B cell (primary cell): ENCODE results near the gene KRTAP9-2. TPM values are rescaled to one million over a fixed set of nuclear protein-coding genes. Genes with fewer than 3 reads are reported as not detected.
A peak's percentile ranks its signal among the peaks of the same experiment; 100 is the strongest.
"Not testable (repeated sequence)": the region's sequence is repeated elsewhere in the genome, so short reads cannot be mapped to it uniquely, and the experiment has no call there.

Experiments used
- ATAC-seq: fragments of 200-7000 bp; cut with Tn5 transposase; one replicate; pipeline ENCODE4 v1.10.0; 2021; ENCODE audit warnings: low read depth, mild to moderate bottlenecking, moderate number of reproducible peaks, moderate library complexity
- CTCF ChIA-PET: fragments of 350-600 bp; sonication (Branson Sonifier 250); formaldehyde crosslinking; loops from one replicate; lab custom pipeline; 2021; ENCODE audit warnings: antibody characterized with exemption, inconsistent platforms; lab: Charles Lee
- POLR2A ChIA-PET: fragments of 350-600 bp; sonication (Branson Sonifier 250); formaldehyde crosslinking; loops from one replicate; lab custom pipeline; 2021; ENCODE audit warnings: antibody characterized with exemption; lab: Charles Lee
- DNase-seq: peaks from one replicate; pipeline ENCODE4 v3.0.0; 2013
- H2AFZ ChIP-seq: 2 replicates; pipeline ENCODE4 v1.6.1; 2012; ENCODE audit warnings: mild to moderate bottlenecking, low read depth, low read length; ENCODE audit not compliant: insufficient read depth, poor library complexity, severe bottlenecking
- H3K27ac ChIP-seq, 2 donors: 1 replicate in 1 of 2; 2 replicates in 1 of 2; pipeline ENCODE4 v1.5.1; 2012 to 2013; ENCODE audit warnings: low read length in 2 of 2, mild to moderate bottlenecking in 2 of 2, moderate library complexity in 1 of 2
- H3K27me3 ChIP-seq, 4 experiments: fragments of 200-600 bp in 1 of 4; sonication (generic) in 1 of 4; replicated peaks in 1 of 4; 1 replicate in 2 of 4; 2 replicates in 2 of 4; pipeline versions ENCODE4 v1.6.1 to v1.7.0; 2013 to 2016; ENCODE audit warnings: low read length in 3 of 4, mild to moderate bottlenecking in 2 of 4, mixed read lengths in 1 of 4, moderate library complexity in 1 of 4; ENCODE audit not compliant: insufficient read depth in 4 of 4, control insufficient read depth in 3 of 4; ENCODE audit errors: control extremely low read depth in 1 of 4
- H3K36me3 ChIP-seq, 2 experiments: replicated peaks in 1 of 2; 1 replicate in 1 of 2; 2 replicates in 1 of 2; pipeline versions ENCODE4 v1.6.1 to v1.7.1; 2013; ENCODE audit warnings: low read length in 1 of 2; ENCODE audit not compliant: insufficient read depth in 2 of 2, control insufficient read depth in 1 of 2; ENCODE audit errors: control extremely low read depth in 1 of 2, extremely low read depth in 1 of 2
- H3K4me1 ChIP-seq, 2 donors: fragments of 200-600 bp in 1 of 2; sonication (generic) in 1 of 2; 1 replicate in 1 of 2; 2 replicates in 1 of 2; pipeline versions ENCODE4 v1.5.1 to v1.6.1; 2013 to 2017; ENCODE audit warnings: low read length in 2 of 2; ENCODE audit not compliant: control insufficient read depth in 2 of 2, insufficient read depth in 2 of 2
- H3K4me2 ChIP-seq: replicated peaks from 2 replicates; pipeline ENCODE3; 2012; ENCODE audit warnings: mild to moderate bottlenecking, low read depth, low read length; ENCODE audit not compliant: poor library complexity, severe bottlenecking
- H3K4me3 ChIP-seq, 5 experiments: fragments of 200-600 bp in 1 of 5; sonication (generic) in 1 of 5; 1 replicate in 3 of 5; 2 replicates in 2 of 5; pipeline versions ENCODE4 v1.5.1 to v1.7.0; 2011 to 2016; ENCODE audit warnings: low read length in 4 of 5, mild to moderate bottlenecking in 4 of 5, low read depth in 2 of 5, control low read depth in 1 of 5, moderate library complexity in 1 of 5; ENCODE audit not compliant: insufficient read depth in 1 of 5; ENCODE audit errors: control extremely low read depth in 1 of 5, extremely low read depth in 1 of 5
- H3K79me2 ChIP-seq: fragments of 200-600 bp; sonication (generic); one replicate; pipeline ENCODE4 v1.6.0; 2016; ENCODE audit warnings: low read length; ENCODE audit not compliant: control insufficient read depth, insufficient read depth
- H3K9ac ChIP-seq: fragments of 200-600 bp; sonication (generic); 2 replicates; pipeline ENCODE4 v1.6.1; 2017; ENCODE audit warnings: mild to moderate bottlenecking, low read length, moderate library complexity
- H3K9me3 ChIP-seq, 3 donors: one replicate each; pipeline versions ENCODE4 v1.6.1 to v1.7.1; 2013; ENCODE audit warnings: low read length in 2 of 3; ENCODE audit not compliant: control insufficient read depth in 2 of 3, insufficient read depth in 1 of 3; ENCODE audit errors: control extremely low read depth in 1 of 3
- H4K20me1 ChIP-seq: 2 replicates; pipeline ENCODE4 v1.6.0; 2012; ENCODE audit warnings: mild to moderate bottlenecking, low read length; ENCODE audit not compliant: insufficient read depth, control insufficient read depth, poor library complexity, severe bottlenecking
- H3K27ac Mint-ChIP-seq: one replicate; pipeline ENCODE4 v1.8.0; 2021; ENCODE audit warnings: mixed read lengths
- H3K27me3 Mint-ChIP-seq: one replicate; pipeline ENCODE4 v1.8.0; 2021; ENCODE audit warnings: mixed read lengths
- H3K4me1 Mint-ChIP-seq: one replicate; pipeline ENCODE4 v1.8.0; 2021; ENCODE audit warnings: mixed read lengths
- H3K4me3 Mint-ChIP-seq: one replicate; pipeline ENCODE4 v1.8.0; 2021; ENCODE audit warnings: mixed read lengths
- H3K9me3 Mint-ChIP-seq: one replicate; pipeline ENCODE4 v1.8.0; 2022; ENCODE audit warnings: mixed read lengths; ENCODE audit not compliant: insufficient read depth
- CTCF ChIP-seq: fragments of 200-600 bp; IDR thresholded peaks from one replicate; pipeline ENCODE4 v1.8.0; 2022; ENCODE audit warnings: antibody characterized with exemption, mild to moderate bottlenecking
- EZH2 ChIP-seq: IDR thresholded peaks from 2 replicates; pipeline ENCODE4 v1.6.1; 2012; ENCODE audit warnings: borderline replicate concordance, low read depth, mild to moderate bottlenecking, moderate library complexity, low read length; ENCODE audit not compliant: insufficient read depth, poor library complexity, severe bottlenecking
- WGBS: methylation state at CpG from one replicate; pipeline ENCODE4 v1.1.5; 2013; ENCODE audit warnings: missing lambda C conversion rate; ENCODE audit not compliant: insufficient coverage; 5-methylcytosine and 5-hydroxymethylcytosine counted together
- intact Hi-C: fragments of 100-400 bp; cut with micrococcal nuclease; formaldehyde crosslinking; loops from one replicate; pipeline ENCODE4 v1.10.0; 2022
- polyA plus RNA-seq: library from polyadenylated mRNA; depleted of rRNA; stranded (reverse); fragments of >200 nt; gene quantifications from 2 replicates; pipeline ENCODE4 v1.2.3, GENCODE V29; 2012
- total RNA-seq, 2 donors: library from RNA; stranded (reverse); fragments of 120-200 nt in 1 of 2; gene quantifications; 1 replicate in 1 of 2; 2 replicates in 1 of 2; pipeline versions ENCODE4 v1.2.3 to v1.2.4, GENCODE V29; 2013 to 2022

KRTAP9-2 gene
- total and polyA plus RNA-seq, 2 donors (not counting 1 experiment from before 2014, with no cell fraction given) = not detected

GRCh38 chr17:41265078-41265477, 38.6 kb downstream of the KRTAP9-2 start, which contains the start of gene KRTAP9-6:
KRTAP9-6 (plus strand) TSS chr17:41265378; CDS start chr17:41265378, 0 bp downstream.
- H2AFZ ChIP-seq = no peak within 1 kb of the TSS
- H3K4me1 ChIP-seq = no peaks in the 10 kb centered on the region
- no peak within 1 kb of the TSS for H3K27ac ChIP-seq
- no peak within 1 kb of the TSS for H3K4me3 ChIP-seq
- ATAC-seq = no peak
- ChIA-PET CTCF (no interaction called here), POLR2A (no interaction called here)
- DNase-seq = peak; percentile 1
- no peak within 1 kb of the TSS for H3K4me2 ChIP-seq
- intact Hi-C loops = no loop called here
- no peak within 1 kb of the TSS for H3K27ac Mint-ChIP-seq
- no peaks in the 10 kb centered on the region for H3K27me3 ChIP-seq
- no peaks in the 10 kb centered on the region for H4K20me1 ChIP-seq
- H3K9me3 ChIP-seq = no peaks in the 10 kb centered on the region
- 50% methylated on average over 1 of the region's 2 CpGs for WGBS
- H3K79me2 ChIP-seq = no peaks in the 10 kb centered on the region
- TF ChIP-seq CTCF (no peak), EZH2 (no peak)
- H3K36me3 ChIP-seq = no peaks in the 10 kb centered on the region
- H3K4me3 Mint-ChIP-seq = no peak within 1 kb of the TSS
- no peak within 1 kb of the TSS for H3K9ac ChIP-seq
- H3K27me3 Mint-ChIP-seq = peaks cover 53% of the 10 kb centered on the region
- H3K4me1 Mint-ChIP-seq = no peaks in the 10 kb centered on the region
- H3K9me3 Mint-ChIP-seq = no peaks in the 10 kb centered on the region

- no peak overlapping the region for H3K27ac Mint-ChIP-seq
- ATAC-seq = no peak
- TF ChIP-seq CTCF (no peak), EZH2 (no peak)
- intact Hi-C loops = no loop called here
- no peaks in the 10 kb centered on the region for H4K20me1 ChIP-seq
- H3K27me3 Mint-ChIP-seq = peaks cover 38% of the 10 kb centered on the region
- no peaks in the 10 kb centered on the region for H3K9me3 ChIP-seq
- H3K4me1 ChIP-seq = no peaks in the 10 kb centered on the region
- H3K4me3 Mint-ChIP-seq = no peak overlapping the region
- no peak for DNase-seq
- POLR2A ChIA-PET = no interaction called here
- no peaks in the 10 kb centered on the region for H3K36me3 ChIP-seq
- no peak overlapping the region for H2AFZ ChIP-seq
- CTCF ChIA-PET = no interaction called here
- H3K79me2 ChIP-seq = no peaks in the 10 kb centered on the region
- no peak overlapping the region for H3K4me2 ChIP-seq
- H3K27me3 ChIP-seq = no peaks in the 10 kb centered on the region
- WGBS = no CpG with 5 or more reads among the region's 3 CpGs
- no peaks in the 10 kb centered on the region for H3K9me3 Mint-ChIP-seq
- no peak overlapping the region for H3K9ac ChIP-seq
- H3K4me3 ChIP-seq = no peak overlapping the region
- H3K4me1 Mint-ChIP-seq = no peaks in the 10 kb centered on the region
- H3K27ac ChIP-seq = no peak overlapping the region
These were observed 41.3 kb downstream of the KRTAP9-2 start for GRCh38 chr17:41267711-41268110.

- H3K79me2 ChIP-seq, H3K27ac ChIP-seq, POLR2A ChIA-PET, H3K4me3 ChIP-seq, H3K4me3 Mint-ChIP-seq, H4K20me1 ChIP-seq, H2AFZ ChIP-seq, H3K4me1 ChIP-seq, H3K9me3 ChIP-seq, H3K27ac Mint-ChIP-seq, DNase-seq, H3K27me3 ChIP-seq, H3K9me3 Mint-ChIP-seq, H3K9ac ChIP-seq, H3K4me2 ChIP-seq, H3K4me1 Mint-ChIP-seq, H3K36me3 ChIP-seq, intact Hi-C loops, CTCF ChIA-PET, ATAC-seq: not testable (repeated sequence)
- peaks cover 26% of the 10 kb centered on the region for H3K27me3 Mint-ChIP-seq
- 80% methylated on average over 1 of the region's 1 CpG for WGBS
These were observed 44.9 kb downstream of the KRTAP9-2 start for GRCh38 chr17:41271323-41271722.
